Left lung (tissue), 10 donors: ENCODE results near the gene ZNF831. TPM values are rescaled to one million over a fixed set of nuclear protein-coding genes. Genes with fewer than 3 reads are reported as not detected.
A peak's percentile ranks its signal among the peaks of the same experiment; 100 is the strongest.

Experiments used
- ATAC-seq: fragments of 200-7000 bp; cut with Tn5 transposase; one replicate; pipeline ENCODE4 v1.9.1; 2020; ENCODE audit warnings: moderate library complexity
- DNase-seq, 4 donors: peaks; one replicate each; pipeline ENCODE4 v3.0.0-alpha.2; 2013 to 2020
- H3K27ac ChIP-seq, 2 donors: fragments of 200-600 bp; sonication (generic) in 1 of 2; one replicate each; pipeline versions ENCODE4 v1.5.0 to v1.8.0; 2020 to 2021
- H3K27me3 ChIP-seq, 2 donors: fragments of 200-600 bp; sonication (generic) in 1 of 2; one replicate each; pipeline versions ENCODE4 v1.5.0 to v1.8.0; 2020 to 2021
- H3K36me3 ChIP-seq, 2 donors: fragments of 200-600 bp; sonication (generic) in 1 of 2; one replicate each; pipeline versions ENCODE4 v1.5.0 to v1.8.0; 2020 to 2021
- H3K4me1 ChIP-seq, 2 donors: fragments of 200-600 bp; one replicate each; pipeline ENCODE4 v1.8.0; 2021
- H3K4me3 ChIP-seq, 2 donors: fragments of 200-600 bp; sonication (generic) in 1 of 2; one replicate each; pipeline versions ENCODE4 v1.5.0 to v1.8.0; 2020 to 2021; ENCODE audit warnings: mild to moderate bottlenecking in 1 of 2
- H3K9me3 ChIP-seq, 2 donors: fragments of 200-600 bp; sonication (generic) in 1 of 2; one replicate each; pipeline versions ENCODE4 v1.5.0 to v1.8.0; 2020 to 2021
- CTCF ChIP-seq, 2 donors: fragments of 200-600 bp; sonication (generic) in 1 of 2; IDR thresholded peaks; one replicate each; pipeline versions ENCODE4 v1.5.0 to v1.8.0; 2021; ENCODE audit warnings: antibody characterized with exemption in 2 of 2
- intact Hi-C, 2 donors: fragments of 100-400 bp; cut with DNase I; formaldehyde crosslinking; loops; one replicate each; pipeline versions ENCODE4 v1.11.2 to v1.14.2; 2022
- polyA plus RNA-seq, 6 donors: library from polyadenylated mRNA; unstranded; fragments of 120-200 nt; gene quantifications; one replicate each; pipeline ENCODE4 v1.2.1, GENCODE V29; 2013; ENCODE audit not compliant: insufficient read length in 6 of 6
- total RNA-seq, 2 donors: library from RNA; stranded (reverse); fragmentation: NEBNext Ultra II Directional; extraction: Animal tissue kit (Norgen Biotek cat#: 25700); gene quantifications; one replicate each; pipeline ENCODE4 v1.2.1, GENCODE V29; 2021
- donor health status: DM: no; HTN: yes; CAD: no.
- donor health status: DM: no; HTN: no; CAD: no.

The ZNF831 gene
- total and polyA plus RNA-seq, 8 donors, result 0.13 to 1.1 (median 0.18) TPM

GRCh38 chr20:59270380-59270779, 106.8 kb downstream of the ZNF831 start:
- no peak for DNase-seq
- no peak for ATAC-seq
- no peaks in the 10 kb centered on the region for H3K4me1 ChIP-seq
- intact Hi-C loops, result no loop called here
- H3K36me3 ChIP-seq, result no peaks in the 10 kb centered on the region
- H3K27ac ChIP-seq, result no peak overlapping the region
- no peak overlapping the region for H3K4me3 ChIP-seq
- peaks cover 0 to 57% of the 10 kb centered on the region in 2 donors for H3K27me3 ChIP-seq
- TF ChIP-seq CTCF (IDR thresholded peaks at IDR 0.05), result no peak
- H3K9me3 ChIP-seq, result no peaks in the 10 kb centered on the region

- Histone ChIP-seq H3K36me3 (no peaks in the 10 kb centered on the region), H3K4me1 (no peaks in the 10 kb centered on the region), H3K27ac (no peak overlapping the region), H3K27me3 (peaks cover 0 to 57% of the 10 kb centered on the region in 2 donors), H3K4me3 (no peak overlapping the region), H3K9me3 (no peaks in the 10 kb centered on the region)
- intact Hi-C loops, result no loop called here
- ATAC-seq, result no peak
- no peak for DNase-seq
- no peak for TF ChIP-seq CTCF (IDR thresholded peaks at IDR 0.05)
Measured at GRCh38 chr20:59273739-59274357, 110.2 kb downstream of the ZNF831 start.

- Histone ChIP-seq H3K27me3 (peaks cover 0 to 48% of the 10 kb centered on the region in 2 donors), H3K4me1 (no peaks in the 10 kb centered on the region), H3K4me3 (no peak overlapping the region), H3K36me3 (no peaks in the 10 kb centered on the region), H3K27ac (no peak overlapping the region), H3K9me3 (no peaks in the 10 kb centered on the region)
- no peak for DNase-seq
- no peak for ATAC-seq
- no peak for TF ChIP-seq CTCF (IDR thresholded peaks at IDR 0.05)
- intact Hi-C loops, result no loop called here
Measured at GRCh38 chr20:59276938-59277337, 113.3 kb downstream of the ZNF831 start.

- intact Hi-C loops, result no loop called here
- no peaks in the 10 kb centered on the region for H3K27me3 ChIP-seq
- no peaks in the 10 kb centered on the region for H3K4me1 ChIP-seq
- ATAC-seq, result peak; percentile 60
- H3K36me3 ChIP-seq, result no peaks in the 10 kb centered on the region
- H3K9me3 ChIP-seq, result no peaks in the 10 kb centered on the region
- no peak for TF ChIP-seq CTCF (IDR thresholded peaks at IDR 0.05)
- DNase-seq, result no peak
- no peak overlapping the region for H3K4me3 ChIP-seq
- H3K27ac ChIP-seq, result no peak overlapping the region
Measured at GRCh38 chr20:59284470-59284869, 120.8 kb downstream of the ZNF831 start.

GRCh38 chr20:59289994-59290393, 126.4 kb downstream of the ZNF831 start:
- no peak for TF ChIP-seq CTCF (IDR thresholded peaks at IDR 0.05)
- H3K27ac ChIP-seq, result no peak overlapping the region
- DNase-seq, result no peak
- H3K36me3 ChIP-seq, result no peaks in the 10 kb centered on the region
- H3K9me3 ChIP-seq, result no peaks in the 10 kb centered on the region
- H3K4me1 ChIP-seq, result no peaks in the 10 kb centered on the region
- ATAC-seq, result peak; percentile 44
- H3K4me3 ChIP-seq, result no peak overlapping the region
- peaks cover 0 to 29% of the 10 kb centered on the region in 2 donors for H3K27me3 ChIP-seq
- intact Hi-C loops, result no loop called here
